Activated CD4-positive, CD25-positive, alpha-beta regulatory T cell treated with anti-CD3 and anti-CD28 coated beads, Interleukin-2, amount 50 U/mL, for 16 hours (primary cell): ENCODE results near the gene ABCC8.

Experiments
- DNase-seq: peaks from one replicate; pipeline ENCODE4 v3.0.0-alpha.2; 2020; ENCODE audit warnings: low read depth, low spot score

ABCC8 gene

GRCh38 chr11:17471501-17471900 is 5.1 kb downstream of the ABCC8 start:
- no peak for DNase-seq

- DNase-seq: no peak
Observed at GRCh38 chr11:17469998-17470397, 6.6 kb downstream of the ABCC8 start.

- no peak for DNase-seq
Observed at GRCh38 chr11:17468122-17468521, 8.5 kb downstream of the ABCC8 start.

- DNase-seq: no peak
Observed at GRCh38 chr11:17463546-17464174, 13.0 kb downstream of the ABCC8 start.

GRCh38 chr11:17462940-17463339 is 13.7 kb downstream of the ABCC8 start:
- no peak for DNase-seq

- no peak for DNase-seq
Observed at GRCh38 chr11:17460406-17460805, 16.2 kb downstream of the ABCC8 start.

GRCh38 chr11:17459236-17459896 is 17.3 kb downstream of the ABCC8 start:
- no peak for DNase-seq

- no peak for DNase-seq
Observed at GRCh38 chr11:17458268-17458667, 18.4 kb downstream of the ABCC8 start.

- DNase-seq: no peak
Observed at GRCh38 chr11:17457396-17458173, 19.1 kb downstream of the ABCC8 start.

GRCh38 chr11:17452668-17453067 is 24.0 kb downstream of the ABCC8 start:
- no peak for DNase-seq

GRCh38 chr11:17449158-17449557 is 27.5 kb downstream of the ABCC8 start:
- no peak for DNase-seq

- no peak for DNase-seq
Observed at GRCh38 chr11:17446482-17446881, 30.2 kb downstream of the ABCC8 start.

GRCh38 chr11:17445240-17445795 is 31.3 kb downstream of the ABCC8 start:
- no peak for DNase-seq

- DNase-seq: no peak
Observed at GRCh38 chr11:17443926-17444690, 32.5 kb downstream of the ABCC8 start.

GRCh38 chr11:17443423-17443822 is 33.2 kb downstream of the ABCC8 start:
- no peak for DNase-seq

GRCh38 chr11:17443000-17443399 is 33.6 kb downstream of the ABCC8 start:
- no peak for DNase-seq

- DNase-seq: no peak
Observed at GRCh38 chr11:17439316-17439782, 37.3 kb downstream of the ABCC8 start.

- DNase-seq: no peak
Observed at GRCh38 chr11:17437366-17437765, 39.3 kb downstream of the ABCC8 start.

GRCh38 chr11:17434108-17434507 is 42.5 kb downstream of the ABCC8 start:
- no peak for DNase-seq

GRCh38 chr11:17432002-17432401 is 44.6 kb downstream of the ABCC8 start:
- no peak for DNase-seq

GRCh38 chr11:17431139-17431538 is 45.5 kb downstream of the ABCC8 start:
- DNase-seq: no peak

- DNase-seq: no peak
Observed at GRCh38 chr11:17430616-17431015, 46.0 kb downstream of the ABCC8 start.
